Tibial nerve (tissue), 3 donors: ENCODE measurements around the gene TAS1R1.

ENCODE experiments used
- EP300 ChIP-seq, 2 donors: sonication (generic); formaldehyde crosslinking; IDR thresholded peaks; one replicate each; pipeline ENCODE4 v1.6.1; 2017; ENCODE audit warnings: antibody characterized with exemption in 2 of 2, mild to moderate bottlenecking in 1 of 2
- POLR2A ChIP-seq, 2 donors: fragments of 450-650 bp; IDR thresholded peaks; one replicate each; pipeline ENCODE4 v1.6.1; 2017; ENCODE audit warnings: antibody characterized with exemption in 2 of 2, mild to moderate bottlenecking in 2 of 2, moderate library complexity in 2 of 2

- TF ChIP-seq POLR2A (IDR thresholded peaks at IDR 0.05) (no peak), EP300 (IDR thresholded peaks at IDR 0.05) (no peak)
Measured at GRCh38 chr1:6508154-6508815, 46.8 kb upstream of the TAS1R1 start.
